NCI-H2171 treated with DMSO at 0.1 percent for 48 hours (cell line): Measurements from ENCODE around the gene GPR50.

Experiments used
- DNase-seq: peaks from one replicate; lab custom pipeline; 2025; lab: John Stamatoyannopoulos, UW

GPR50 gene

GRCh38 chrX:151227627-151228026 is 51.2 kb downstream of the GPR50 start:
- no peak for DNase-seq

GRCh38 chrX:151228935-151229334 is 52.6 kb downstream of the GPR50 start:
- DNase-seq = no peak
